ENCODE data around the gene GLB1L. TPM values are rescaled to one million over a fixed set of nuclear protein-coding genes. Genes with fewer than 3 reads are reported as not detected.
A peak's percentile ranks its signal among the peaks of the same experiment; 100 is the strongest.

The GLB1L gene
- total RNA-seq, 2 donors from 2014 or later = 2.1 to 2.5 TPM

DNA sequence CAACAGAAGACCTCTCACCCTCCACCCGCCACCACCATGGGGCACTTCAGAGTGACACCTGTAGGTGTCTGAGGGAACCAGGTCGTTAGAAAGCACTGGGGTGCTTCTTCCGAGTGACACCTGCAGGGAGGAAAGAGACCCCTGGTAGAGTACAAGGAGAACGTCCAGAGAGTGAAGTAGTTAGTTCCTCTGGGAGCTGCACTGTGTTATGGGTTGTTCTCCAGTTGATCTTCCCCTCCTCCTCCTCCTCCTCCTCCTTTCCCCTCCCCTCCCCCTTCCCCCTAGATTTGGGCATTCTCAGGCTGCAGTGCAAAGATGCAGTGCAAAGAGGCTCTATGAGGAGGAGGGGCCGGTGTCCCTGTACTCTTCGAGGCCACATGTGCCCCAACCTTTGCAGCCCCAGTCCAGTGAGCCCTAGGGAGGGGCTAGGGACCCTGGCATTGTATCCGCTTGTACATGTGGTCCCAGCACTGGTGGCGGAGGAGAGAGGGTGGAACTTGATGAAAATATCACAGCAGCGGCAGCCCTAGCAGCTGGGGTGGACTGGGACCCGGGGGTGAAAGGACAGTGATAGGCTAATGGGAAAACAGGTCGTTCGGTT, 34.8 kb upstream of the GLB1L start:
- TF ChIP-seq, protein P1, sequence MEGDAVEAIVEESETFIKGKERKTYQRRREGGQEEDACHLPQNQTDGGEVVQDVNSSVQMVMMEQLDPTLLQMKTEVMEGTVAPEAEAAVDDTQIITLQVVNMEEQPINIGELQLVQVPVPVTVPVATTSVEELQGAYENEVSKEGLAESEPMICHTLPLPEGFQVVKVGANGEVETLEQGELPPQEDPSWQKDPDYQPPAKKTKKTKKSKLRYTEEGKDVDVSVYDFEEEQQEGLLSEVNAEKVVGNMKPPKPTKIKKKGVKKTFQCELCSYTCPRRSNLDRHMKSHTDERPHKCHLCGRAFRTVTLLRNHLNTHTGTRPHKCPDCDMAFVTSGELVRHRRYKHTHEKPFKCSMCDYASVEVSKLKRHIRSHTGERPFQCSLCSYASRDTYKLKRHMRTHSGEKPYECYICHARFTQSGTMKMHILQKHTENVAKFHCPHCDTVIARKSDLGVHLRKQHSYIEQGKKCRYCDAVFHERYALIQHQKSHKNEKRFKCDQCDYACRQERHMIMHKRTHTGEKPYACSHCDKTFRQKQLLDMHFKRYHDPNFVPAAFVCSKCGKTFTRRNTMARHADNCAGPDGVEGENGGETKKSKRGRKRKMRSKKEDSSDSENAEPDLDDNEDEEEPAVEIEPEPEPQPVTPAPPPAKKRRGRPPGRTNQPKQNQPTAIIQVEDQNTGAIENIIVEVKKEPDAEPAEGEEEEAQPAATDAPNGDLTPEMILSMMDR (IDR thresholded peaks at IDR 0.05) = no peak
- peaks cover 6% of the 10 kb centered on the region for H3K4me1 ChIP-seq
- H3K36me3 ChIP-seq = no peaks in the 10 kb centered on the region
- no peaks in the 10 kb centered on the region for H3K27me3 ChIP-seq
- H3K9me3 ChIP-seq = no peaks in the 10 kb centered on the region
- H3K27ac ChIP-seq = peak overlapping the region; percentile 97
- DNase-seq = no peak
- H3K4me3 ChIP-seq = peak overlapping the region; percentile 53
- H3K9ac ChIP-seq (ENCODE audit: low read depth in 2 of 2, low read length in 2 of 2) = peak overlapping the region; percentile 88 to 90
- intact Hi-C loops (cut with DNase I) = no loop called here

DNA sequence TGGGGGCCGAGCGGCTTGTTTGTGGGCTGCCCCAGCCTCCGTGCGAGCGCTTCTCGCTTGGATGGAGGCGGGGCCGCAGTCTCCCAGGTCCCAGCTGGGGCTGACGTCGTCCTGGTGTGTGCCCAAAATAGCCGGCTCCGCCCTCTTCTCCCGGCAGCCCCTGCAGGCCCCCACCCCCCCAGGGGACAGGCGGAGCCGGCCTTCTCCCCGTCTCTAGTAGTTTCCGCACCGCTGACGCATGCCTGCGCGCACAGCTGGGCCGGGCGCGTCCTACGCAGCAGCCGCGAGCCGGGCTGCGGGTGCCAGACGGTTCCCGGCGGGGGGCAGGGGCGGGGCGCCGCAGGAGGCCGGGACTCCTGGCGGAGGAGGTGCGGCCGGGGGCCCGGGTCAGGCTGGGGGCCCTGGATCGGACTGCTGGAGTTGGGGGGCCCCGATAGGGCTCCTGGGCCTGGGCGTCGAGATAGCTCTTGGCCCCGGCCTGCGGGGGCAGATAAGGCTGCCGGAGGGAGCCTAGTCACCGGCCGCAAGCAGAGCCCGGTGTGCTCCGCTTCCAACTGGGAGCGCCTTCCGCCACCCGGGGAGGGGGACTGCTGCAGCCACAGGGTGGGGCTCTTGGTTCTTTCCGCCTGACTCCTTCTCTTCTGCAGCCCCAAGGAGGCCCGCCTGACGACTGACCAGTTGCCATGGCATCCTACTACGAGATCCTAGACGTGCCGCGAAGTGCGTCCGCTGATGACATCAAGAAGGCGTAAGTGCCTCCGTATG, 34.1 kb upstream of the GLB1L start, which contains the start of gene DNAJB2:
Gene DNAJB2 (plus strand): TSS at position 216 of the 765 bp plus-strand sequence. CDS start 468 bp downstream, at position 684.
- H3K9ac ChIP-seq (ENCODE audit: low read depth in 2 of 2, low read length in 2 of 2) = peak within 1 kb of the TSS; percentile 88 to 90
- H3K27me3 ChIP-seq = no peaks in the 10 kb centered on the region
- TF ChIP-seq, protein P1 (IDR thresholded peaks at IDR 0.05) = no peak
- no peaks in the 10 kb centered on the region for H3K36me3 ChIP-seq
- DNase-seq = peak; percentile 99
- peak within 1 kb of the TSS; percentile 97 for H3K27ac ChIP-seq
- H3K9me3 ChIP-seq = no peaks in the 10 kb centered on the region
- peaks cover 6% of the 10 kb centered on the region for H3K4me1 ChIP-seq
- intact Hi-C loops (cut with DNase I) = no loop called here
- peak within 1 kb of the TSS; percentile 53 for H3K4me3 ChIP-seq

DNA sequence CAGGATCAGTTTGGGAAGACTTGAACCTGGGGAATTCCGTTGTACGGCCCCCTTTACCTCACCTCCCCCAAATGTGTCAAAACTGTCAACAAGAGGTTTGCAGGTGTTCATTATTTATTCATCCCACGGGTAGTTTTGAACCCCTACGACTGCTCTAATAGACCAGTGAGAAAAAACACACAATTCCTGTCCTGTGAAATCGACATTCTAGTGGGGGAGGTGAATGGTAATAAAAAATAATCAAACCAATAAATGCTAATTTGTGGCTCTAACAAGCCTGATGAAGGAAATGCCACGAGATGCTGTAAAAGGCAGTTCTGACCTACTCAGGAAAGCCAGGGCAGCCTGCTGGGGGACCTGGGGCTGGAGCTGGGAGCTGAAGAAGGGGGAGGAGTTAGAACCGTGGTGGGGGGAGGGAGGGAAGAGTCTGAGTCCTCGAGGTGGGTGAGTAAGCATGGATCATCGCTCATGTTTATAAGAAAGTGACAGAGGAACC, 33.5 kb upstream of the GLB1L start:
- peaks cover 6% of the 10 kb centered on the region for H3K4me1 ChIP-seq
- H3K9ac ChIP-seq (ENCODE audit: low read depth in 2 of 2, low read length in 2 of 2) = peak overlapping the region; percentile 88 to 90
- H3K4me3 ChIP-seq = peak overlapping the region; percentile 53
- H3K9me3 ChIP-seq = no peaks in the 10 kb centered on the region
- H3K27ac ChIP-seq = peak overlapping the region; percentile 97
- no peaks in the 10 kb centered on the region for H3K27me3 ChIP-seq
- no peak for DNase-seq
- TF ChIP-seq, protein P1 (IDR thresholded peaks at IDR 0.05) = no peak
- intact Hi-C loops (cut with DNase I) = no loop called here
- no peaks in the 10 kb centered on the region for H3K36me3 ChIP-seq

DNA sequence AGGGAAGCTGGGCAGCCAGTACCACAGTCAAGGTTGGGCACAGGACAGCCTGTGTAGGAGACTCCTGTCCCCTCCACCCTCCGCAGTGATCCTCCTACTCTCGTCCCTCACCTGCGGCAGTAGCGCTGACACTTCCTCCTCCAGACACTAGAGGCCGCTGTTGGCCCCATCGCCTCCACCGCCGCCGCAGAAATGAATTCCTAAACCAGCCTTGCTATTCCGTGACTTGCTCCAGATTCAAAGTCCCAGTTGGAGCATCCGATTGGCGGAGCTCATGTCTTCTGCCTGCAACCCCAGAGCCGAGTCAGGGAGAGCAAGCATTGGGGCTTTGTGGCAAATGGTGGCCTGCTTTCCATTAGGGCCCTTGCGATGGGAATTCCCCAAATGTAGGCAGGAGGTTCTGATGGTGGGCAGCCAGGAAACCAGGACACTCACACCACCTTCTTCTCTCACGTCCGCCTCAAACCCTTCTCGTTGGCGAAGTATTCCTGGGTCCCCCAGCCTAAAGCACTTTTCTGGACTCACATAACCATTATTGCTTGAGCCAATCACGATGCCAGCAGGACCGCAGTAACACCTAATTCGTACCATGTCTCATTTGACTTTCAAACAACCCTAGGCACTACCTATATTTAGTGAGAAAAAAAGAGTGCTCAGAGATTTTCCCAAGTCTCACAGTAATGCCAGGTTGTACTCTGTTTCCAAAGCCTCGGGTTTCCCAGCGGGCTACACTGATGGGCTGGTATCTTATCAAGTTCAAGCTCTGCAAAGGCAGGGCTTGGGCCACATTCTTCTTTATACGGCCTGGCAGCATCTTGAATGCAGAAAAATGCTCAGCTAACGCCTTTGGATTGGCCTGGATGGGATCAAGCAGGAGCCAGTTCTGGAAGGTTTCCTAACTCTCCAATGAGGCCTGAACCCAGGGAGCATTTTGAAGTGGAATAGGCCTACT, 32.7 kb upstream of the GLB1L start:
- peaks cover 6% of the 10 kb centered on the region for H3K4me1 ChIP-seq
- no peaks in the 10 kb centered on the region for H3K36me3 ChIP-seq
- intact Hi-C loops (cut with DNase I) = no loop called here

More for the DNA sequence above, 32.7 kb upstream of the GLB1L start:
- no peaks in the 10 kb centered on the region for H3K9me3 ChIP-seq
- H3K27ac ChIP-seq = peak overlapping the region; percentile 97
- H3K4me3 ChIP-seq = no peak overlapping the region
- H3K27me3 ChIP-seq = no peaks in the 10 kb centered on the region
- H3K9ac ChIP-seq (ENCODE audit: low read depth in 2 of 2, low read length in 2 of 2) = peak overlapping the region; percentile 36 to 90
- DNase-seq = peak; percentile 86
- TF ChIP-seq, protein P1 (IDR thresholded peaks at IDR 0.05) = peak; percentile 98

Measured in colonic mucosa (tissue), 4 donors.